ENCODE measurements around the gene ANXA11. TPM values are rescaled to one million over a fixed set of nuclear protein-coding genes. Genes with fewer than 3 reads are reported as not detected.
"Not testable (repeated sequence)": the region's sequence is repeated elsewhere in the genome, so short reads cannot be mapped to it uniquely, and the experiment has no call there.

Gene ANXA11
- total RNA-seq = 252 TPM
- 100 to 1,000 TPM; 253 to 316 (median 283) TPM for polyA plus RNA-seq

GRCh38 chr10:80205477-80206276, at the start of gene ANXA11:
TSS of gene ANXA11 (minus strand) at chr10:80205537. CDS start at chr10:80172861, 32,676 bp downstream.
- no peaks in the 10 kb centered on the region for H3K9me3 ChIP-seq (ENCODE audit: control insufficient read depth in 2 of 2, low read length in 2 of 2)
- H3K27ac Mint-ChIP-seq = peak within 1 kb of the TSS; percentile 97 to 100 (median 97)
- peaks cover 8% of the 10 kb centered on the region for H3K36me3 ChIP-seq (ENCODE audit: control insufficient read depth, insufficient read depth, low read length)
- H3K27me3 ChIP-seq (ENCODE audit: control insufficient read depth, insufficient read depth, low read length) = no peaks in the 10 kb centered on the region
- ATAC-seq (ENCODE audit: low read depth in 2 of 2) (peak; percentile 83 to 84), DNase-seq (peak; percentile 82 to 91 (median 85))
- peak within 1 kb of the TSS; percentile 92 for H3K27ac ChIP-seq (ENCODE audit: insufficient read depth, low read length, poor library complexity, severe bottlenecking)
- H3K36me3 Mint-ChIP-seq = peaks cover 16% of the 10 kb centered on the region
- peaks cover 52% of the 10 kb centered on the region for H3K4me1 ChIP-seq (ENCODE audit: control insufficient read depth, insufficient read depth, low read length, poor library complexity, severe bottlenecking)
- peak within 1 kb of the TSS; percentile 90 for H3K4me3 ChIP-seq (ENCODE audit: low read depth, low read length)
- no peaks in the 10 kb centered on the region for H3K9me3 Mint-ChIP-seq
- peak within 1 kb of the TSS; percentile 88 to 95 (median 93) for H3K4me3 Mint-ChIP-seq
- H3K27me3 Mint-ChIP-seq = no peaks in the 10 kb centered on the region
- peaks cover 10 to 65% (median 38%) of the 10 kb centered on the region in 4 donors for H3K4me1 Mint-ChIP-seq

GRCh38 chr10:80254726-80255125, 49.4 kb upstream of the ANXA11 start:
- not testable (repeated sequence) for H3K4me3 Mint-ChIP-seq; H3K4me3 ChIP-seq (ENCODE audit: low read depth, low read length); H3K36me3 Mint-ChIP-seq; H3K9me3 ChIP-seq (ENCODE audit: control insufficient read depth in 2 of 2, low read length in 2 of 2); H3K4me1 ChIP-seq (ENCODE audit: control insufficient read depth, insufficient read depth, low read length, poor library complexity, severe bottlenecking); DNase-seq; H3K36me3 ChIP-seq (ENCODE audit: control insufficient read depth, insufficient read depth, low read length); ATAC-seq (ENCODE audit: low read depth in 2 of 2); H3K27ac Mint-ChIP-seq; H3K27ac ChIP-seq (ENCODE audit: insufficient read depth, low read length, poor library complexity, severe bottlenecking); H3K27me3 ChIP-seq (ENCODE audit: control insufficient read depth, insufficient read depth, low read length); H3K9me3 Mint-ChIP-seq
- peaks cover 0 to 12% (median 8%) of the 10 kb centered on the region in 4 donors for H3K4me1 Mint-ChIP-seq
- peaks cover 13% of the 10 kb centered on the region for H3K27me3 Mint-ChIP-seq

GRCh38 chr10:80253963-80254271, 48.6 kb upstream of the ANXA11 start:
- not testable (repeated sequence) for H3K27me3 ChIP-seq (ENCODE audit: control insufficient read depth, insufficient read depth, low read length); H3K4me3 ChIP-seq (ENCODE audit: low read depth, low read length); H3K36me3 ChIP-seq (ENCODE audit: control insufficient read depth, insufficient read depth, low read length); H3K4me3 Mint-ChIP-seq; H3K27ac ChIP-seq (ENCODE audit: insufficient read depth, low read length, poor library complexity, severe bottlenecking); DNase-seq; H3K9me3 Mint-ChIP-seq; H3K27ac Mint-ChIP-seq; ATAC-seq (ENCODE audit: low read depth in 2 of 2); H3K4me1 ChIP-seq (ENCODE audit: control insufficient read depth, insufficient read depth, low read length, poor library complexity, severe bottlenecking); H3K36me3 Mint-ChIP-seq; H3K9me3 ChIP-seq (ENCODE audit: control insufficient read depth in 2 of 2, low read length in 2 of 2)
- Mint-ChIP-seq H3K4me1 (peaks cover 0 to 12% (median 8%) of the 10 kb centered on the region in 4 donors), H3K27me3 (peaks cover 13% of the 10 kb centered on the region)

- ATAC-seq (ENCODE audit: low read depth in 2 of 2) (peak; percentile 35 to 39), DNase-seq (peak in 2 of 3 donors; percentile 17 to 40)
- Mint-ChIP-seq H3K27ac (peak overlapping the region in 1 of 3 donors; percentile 2), H3K4me3 (peak overlapping the region in 3 of 4 donors; percentile 19 to 59 (median 33)), H3K27me3 (peaks cover 13% of the 10 kb centered on the region), H3K4me1 (peaks cover 0 to 12% (median 8%) of the 10 kb centered on the region in 4 donors), H3K36me3 (no peaks in the 10 kb centered on the region), H3K9me3 (peaks cover 0 to 2% (median 0%) of the 10 kb centered on the region in 7 donors)
- Histone ChIP-seq H3K9me3 (ENCODE audit: control insufficient read depth in 2 of 2, low read length in 2 of 2) (no peaks in the 10 kb centered on the region), H3K36me3 (ENCODE audit: control insufficient read depth, insufficient read depth, low read length) (no peaks in the 10 kb centered on the region), H3K27ac (ENCODE audit: insufficient read depth, low read length, poor library complexity, severe bottlenecking) (no peak overlapping the region), H3K4me3 (ENCODE audit: low read depth, low read length) (no peak overlapping the region), H3K27me3 (ENCODE audit: control insufficient read depth, insufficient read depth, low read length) (no peaks in the 10 kb centered on the region), H3K4me1 (ENCODE audit: control insufficient read depth, insufficient read depth, low read length, poor library complexity, severe bottlenecking) (peaks cover 10% of the 10 kb centered on the region)
These were observed 48.1 kb upstream of the ANXA11 start for GRCh38 chr10:80253266-80253962.

GRCh38 chr10:80252296-80252887, 47.1 kb upstream of the ANXA11 start:
- Mint-ChIP-seq H3K36me3 (no peaks in the 10 kb centered on the region), H3K27me3 (peaks cover 6% of the 10 kb centered on the region), H3K9me3 (peaks cover 0 to 2% (median 0%) of the 10 kb centered on the region in 7 donors), H3K4me3 (no peak overlapping the region), H3K27ac (peak overlapping the region in 2 of 3 donors; percentile 59 to 87), H3K4me1 (peaks cover 0 to 12% (median 8%) of the 10 kb centered on the region in 4 donors)
- no peak overlapping the region for H3K27ac ChIP-seq (ENCODE audit: insufficient read depth, low read length, poor library complexity, severe bottlenecking)
- no peaks in the 10 kb centered on the region for H3K36me3 ChIP-seq (ENCODE audit: control insufficient read depth, insufficient read depth, low read length)
- H3K9me3 ChIP-seq (ENCODE audit: control insufficient read depth in 2 of 2, low read length in 2 of 2) = no peaks in the 10 kb centered on the region
- H3K27me3 ChIP-seq (ENCODE audit: control insufficient read depth, insufficient read depth, low read length) = no peaks in the 10 kb centered on the region
- DNase-seq = no peak
- no peak overlapping the region for H3K4me3 ChIP-seq (ENCODE audit: low read depth, low read length)
- peaks cover 10% of the 10 kb centered on the region for H3K4me1 ChIP-seq (ENCODE audit: control insufficient read depth, insufficient read depth, low read length, poor library complexity, severe bottlenecking)
- no peak for ATAC-seq (ENCODE audit: low read depth in 2 of 2)

GRCh38 chr10:80251703-80252280, 46.5 kb upstream of the ANXA11 start:
- peak overlapping the region in 1 of 3 donors; percentile 59 for H3K27ac Mint-ChIP-seq
- H3K36me3 ChIP-seq (ENCODE audit: control insufficient read depth, insufficient read depth, low read length); DNase-seq; H3K27me3 ChIP-seq (ENCODE audit: control insufficient read depth, insufficient read depth, low read length); ATAC-seq (ENCODE audit: low read depth in 2 of 2); H3K9me3 Mint-ChIP-seq; H3K27me3 Mint-ChIP-seq; H3K36me3 Mint-ChIP-seq; H3K4me3 Mint-ChIP-seq; H3K27ac ChIP-seq (ENCODE audit: insufficient read depth, low read length, poor library complexity, severe bottlenecking); H3K4me3 ChIP-seq (ENCODE audit: low read depth, low read length); H3K9me3 ChIP-seq (ENCODE audit: control insufficient read depth in 2 of 2, low read length in 2 of 2); H3K4me1 ChIP-seq (ENCODE audit: control insufficient read depth, insufficient read depth, low read length, poor library complexity, severe bottlenecking): not testable (repeated sequence)
- H3K4me1 Mint-ChIP-seq = peaks cover 0 to 12% (median 8%) of the 10 kb centered on the region in 4 donors

- H3K4me3 ChIP-seq (ENCODE audit: low read depth, low read length); H3K4me3 Mint-ChIP-seq; H3K36me3 Mint-ChIP-seq; H3K36me3 ChIP-seq (ENCODE audit: control insufficient read depth, insufficient read depth, low read length); H3K27ac ChIP-seq (ENCODE audit: insufficient read depth, low read length, poor library complexity, severe bottlenecking); H3K27me3 ChIP-seq (ENCODE audit: control insufficient read depth, insufficient read depth, low read length); H3K4me1 ChIP-seq (ENCODE audit: control insufficient read depth, insufficient read depth, low read length, poor library complexity, severe bottlenecking); H3K9me3 ChIP-seq (ENCODE audit: control insufficient read depth in 2 of 2, low read length in 2 of 2); ATAC-seq (ENCODE audit: low read depth in 2 of 2); DNase-seq; H3K27me3 Mint-ChIP-seq; H3K27ac Mint-ChIP-seq; H3K9me3 Mint-ChIP-seq: not testable (repeated sequence)
- H3K4me1 Mint-ChIP-seq = peaks cover 0 to 12% (median 8%) of the 10 kb centered on the region in 4 donors
These were observed 45.1 kb upstream of the ANXA11 start for GRCh38 chr10:80250399-80250798.

All from CD4-positive, CD25-positive, alpha-beta regulatory T cell (primary cell).